HEK293 (cell line): ENCODE data around the gene TP53AIP1.

Experiments used
- CTCF ChIP-seq: fragments of 450-650 bp; formaldehyde crosslinking; IDR thresholded peaks from 2 replicates; pipeline ENCODE4 v1.5.1; 2016; ENCODE audit warnings: missing biosample characterization, missing genetic modification characterization
- SCRT1 ChIP-seq: fragments of 450-650 bp; formaldehyde crosslinking; IDR thresholded peaks from 2 replicates; pipeline ENCODE4 v1.5.1; 2016; ENCODE audit warnings: missing biosample characterization, missing genetic modification characterization, borderline replicate concordance
- ZBTB1 ChIP-seq: fragments of 450-650 bp; formaldehyde crosslinking; IDR thresholded peaks from 2 replicates; pipeline ENCODE4 v1.5.1; 2016; ENCODE audit warnings: missing biosample characterization, missing genetic modification characterization
- ZFP41 ChIP-seq: fragments of 450-650 bp; formaldehyde crosslinking; IDR thresholded peaks from 2 replicates; pipeline ENCODE4 v1.5.1; 2016; ENCODE audit warnings: missing biosample characterization, missing genetic modification characterization, borderline replicate concordance
- ZNF239 ChIP-seq: fragments of 450-650 bp; formaldehyde crosslinking; IDR thresholded peaks from 2 replicates; pipeline ENCODE4 v1.5.1; 2016; ENCODE audit warnings: missing biosample characterization, missing genetic modification characterization
- ZNF530 ChIP-seq: fragments of 450-650 bp; formaldehyde crosslinking; IDR thresholded peaks from 2 replicates; pipeline ENCODE4 v1.5.1; 2016; ENCODE audit warnings: low read depth, missing biosample characterization, missing genetic modification characterization
- ZNF548 ChIP-seq: fragments of 450-650 bp; formaldehyde crosslinking; IDR thresholded peaks from 2 replicates; pipeline ENCODE4 v1.5.1; 2016; ENCODE audit warnings: missing biosample characterization, missing genetic modification characterization
- ZNF670 ChIP-seq: fragments of 450-650 bp; formaldehyde crosslinking; IDR thresholded peaks from 2 replicates; pipeline ENCODE4 v1.5.1; 2016; ENCODE audit warnings: missing biosample characterization, missing genetic modification characterization, low read depth
- ZSCAN18 ChIP-seq: fragments of 450-650 bp; formaldehyde crosslinking; IDR thresholded peaks from 2 replicates; pipeline ENCODE4 v1.5.1; 2016; ENCODE audit warnings: missing biosample characterization, missing genetic modification characterization

- no peak for TF ChIP-seq CTCF (tag by site-specific recombination)
- TF ChIP-seq ZSCAN18 (tag by site-specific recombination), result no peak
- no peak for TF ChIP-seq ZNF670 (tag by site-specific recombination)
- TF ChIP-seq ZFP41 (tag by site-specific recombination), result no peak
- TF ChIP-seq ZNF239 (tag by site-specific recombination), result no peak
- TF ChIP-seq ZNF548 (tag by site-specific recombination), result no peak
- no peak for TF ChIP-seq SCRT1 (tag by site-specific recombination)
- TF ChIP-seq ZNF530, result no peak
- no peak for TF ChIP-seq ZBTB1 (tag by site-specific recombination)
Measured at GRCh38 chr11:128929991-128930390, 12.7 kb downstream of the TP53AIP1 start.
